GM12878 (cell line): ENCODE measurements around the gene ELOA. TPM values are rescaled to one million over a fixed set of nuclear protein-coding genes. Genes with fewer than 3 reads are reported as not detected.

Experiments used
- ATAC-seq: fragments of 200-7000 bp; cut with Tn5 transposase; 3 replicates; pipeline ENCODE4 v1.9.1; 2020; ENCODE audit warnings: mild to moderate bottlenecking, moderate library complexity
- BruUV-seq: library from RNA; stranded (reverse); fragments of 400-500 nt; replicated peaks from 2 replicates; lab custom pipeline; 2021; lab: Mats Ljungman, UMichigan
- CTCF ChIA-PET: fragments of 300-600 bp; sonication (Branson Sonifier 250); formaldehyde crosslinking; extraction: SDS; loops from one replicate; lab custom pipeline; 2021; ENCODE audit warnings: inconsistent platforms; lab: Yijun Ruan, JAX
- POLR2A ChIA-PET: fragments of 350-600 bp; formaldehyde crosslinking; extraction: SDS; loops from one replicate; lab custom pipeline; 2021; ENCODE audit warnings: inconsistent platforms; lab: Charles Lee
- RAD21 ChIA-PET: fragments of 300-600 bp; sonication (Branson Sonifier 250); formaldehyde crosslinking; loops from one replicate; lab custom pipeline; 2023; ENCODE audit warnings: antibody characterized with exemption; ENCODE audit not compliant: unreplicated experiment; lab: Charles Lee
- SMC1A ChIA-PET: fragments of 300-600 bp; sonication (Branson Sonifier 250); formaldehyde crosslinking; loops from one replicate; lab custom pipeline; 2023; ENCODE audit not compliant: unreplicated experiment, uncharacterized antibody; lab: Charles Lee
- DNase-seq: peaks from one replicate; pipeline ENCODE4 v3.0.0-alpha.2; 2011; ENCODE audit warnings: low read depth, low spot score
- FAIRE-seq: peaks from 3 replicates; lab custom pipeline; 2011; peaks lifted over from hg19 to GRCh38; lab: Jason Lieb, UNC
- H2AFZ ChIP-seq: 2 replicates; pipeline ENCODE4 v1.6.0; 2011; ENCODE audit warnings: low read depth, low read length, control low read depth; ENCODE audit not compliant: control insufficient read depth
- H3K27ac ChIP-seq: 2 replicates; pipeline ENCODE4 v1.5.1; 2011; ENCODE audit warnings: control low read depth; ENCODE audit not compliant: control insufficient read depth, insufficient read depth
- H3K27me3 ChIP-seq, 2 experiments: replicated peaks in 1 of 2; 2 replicates each; pipeline versions ENCODE4 v1.6.0 to v1.6.1; 2011; ENCODE audit warnings: low read length in 1 of 2; ENCODE audit not compliant: control insufficient read depth in 2 of 2, insufficient read depth in 2 of 2
- H3K36me3 ChIP-seq, 2 experiments: 2 replicates each; pipeline ENCODE4 v1.5.1; 2011; ENCODE audit warnings: low read length in 1 of 2; ENCODE audit not compliant: control insufficient read depth in 2 of 2, insufficient read depth in 2 of 2
- H3K4me1 ChIP-seq: 2 replicates; pipeline ENCODE4 v1.6.1; 2011; ENCODE audit warnings: mild to moderate bottlenecking, low read length, moderate library complexity, mixed read lengths; ENCODE audit not compliant: control insufficient read depth, insufficient read depth
- H3K4me2 ChIP-seq: 2 replicates; pipeline ENCODE4 v1.6.0; 2011; ENCODE audit warnings: control low read depth; ENCODE audit not compliant: control insufficient read depth, insufficient read depth
- H3K4me3 ChIP-seq: fragments of 200-600 bp; sonication (generic); 2 replicates; pipeline ENCODE4 v1.5.1; 2016
- H3K79me2 ChIP-seq: 2 replicates; pipeline ENCODE4 v1.6.0; 2011; ENCODE audit warnings: low read length; ENCODE audit not compliant: control insufficient read depth, insufficient read depth
- H3K9ac ChIP-seq: 2 replicates; pipeline ENCODE4 v1.8.0; 2011; ENCODE audit warnings: low read length, control low read depth, mixed read lengths; ENCODE audit not compliant: control insufficient read depth, insufficient read depth
- H3K9me3 ChIP-seq: replicated peaks from 3 replicates; pipeline ENCODE4 v1.5.1; 2011; ENCODE audit warnings: mild to moderate bottlenecking, low read length; ENCODE audit not compliant: control insufficient read depth, insufficient read depth
- H4K20me1 ChIP-seq: 2 replicates; pipeline ENCODE4 v1.6.0; 2011; ENCODE audit not compliant: control insufficient read depth, insufficient read depth
- ATF7 ChIP-seq: fragments of 450-650 bp; IDR thresholded peaks from 2 replicates; pipeline ENCODE4 v1.6.1; 2016; ENCODE audit warnings: low read depth, mild to moderate bottlenecking
- CBFB ChIP-seq: IDR thresholded peaks from 2 replicates; pipeline ENCODE4 v1.6.1; 2016; ENCODE audit warnings: antibody characterized with exemption, low read depth
- EED ChIP-seq: sonication (generic); IDR thresholded peaks from 2 replicates; pipeline ENCODE4 v1.6.1; 2016; ENCODE audit warnings: antibody characterized with exemption, low read depth
- ESRRA ChIP-seq: IDR thresholded peaks from 2 replicates; pipeline ENCODE4 v1.6.1; 2012; ENCODE audit warnings: mild to moderate bottlenecking, low read length, improper control_type of control experiment
- HDAC6 ChIP-seq: fragments of 200-600 bp; sonication (generic); IDR thresholded peaks from one replicate; pipeline ENCODE4 v1.8.0; 2017; ENCODE audit warnings: antibody characterized with exemption; ENCODE audit not compliant: unreplicated experiment
- IKZF1 ChIP-seq: fragments of 450-650 bp; conservative IDR thresholded peaks from 2 replicates; pipeline ENCODE4 v1.6.1; 2017; ENCODE audit warnings: antibody characterized with exemption, mild to moderate bottlenecking
- IKZF2 ChIP-seq, 2 experiments: fragments of 450-650 bp; IDR thresholded peaks; 2 replicates each; pipeline ENCODE4 v1.6.1; 2017; ENCODE audit warnings: mild to moderate bottlenecking in 2 of 2, moderate library complexity in 2 of 2
- KDM1A ChIP-seq: fragments of 200-600 bp; sonication (generic); IDR thresholded peaks from 2 replicates; pipeline ENCODE4 v1.6.1; 2016; ENCODE audit warnings: borderline replicate concordance
- MEF2B ChIP-seq: fragments of 450-650 bp; IDR thresholded peaks from 2 replicates; pipeline ENCODE4 v1.6.1; 2018; ENCODE audit warnings: mild to moderate bottlenecking, moderate library complexity; ENCODE audit not compliant: partially characterized antibody, poor library complexity, severe bottlenecking
- YY1 ChIP-seq: IDR thresholded peaks from 2 replicates; pipeline ENCODE4 v1.6.1; 2011; ENCODE audit warnings: low read depth, mild to moderate bottlenecking, low read length
- WGBS: methylation state at CpG from one replicate; pipeline ENCODE4 v1.1.6; 2016; ENCODE audit warnings: low lambda C conversion rate; ENCODE audit not compliant: insufficient replicate concordance, insufficient coverage; ENCODE audit errors: missing lambda C conversion rate; 5-methylcytosine and 5-hydroxymethylcytosine counted together
- in situ Hi-C: fragments of 300-500 bp; cut with MboI; formaldehyde crosslinking; loops from 9 replicates; pipeline ENCODE4 v1.14.3; 2018; ENCODE audit warnings: mixed read lengths
- intact Hi-C: fragments of 100-400 bp; cut with micrococcal nuclease; formaldehyde crosslinking; loops from one replicate; pipeline ENCODE4 v1.14.2; 2022; ENCODE audit not compliant: unreplicated experiment
- polyA plus RNA-seq, 11 experiments: library from polyadenylated mRNA; depleted of rRNA in 4 of 11; unstranded in 6 of 11; stranded (reverse) in 5 of 11; fragments of >200 nt; fragmentation: Nextera tagmentation in 4 of 11; fragmentation: Illumina TruSeq in 1 of 11; extraction: Ambion mirVana in 4 of 11; extraction: Trizol in 1 of 11; gene quantifications; 1 replicate in 1 of 11; 2 replicates in 10 of 11; pipeline versions ENCODE4 v1.2.1 to v1.2.3, GENCODE V29; 2011 to 2016; ENCODE audit warnings: inconsistent platforms in 2 of 11, missing spikeins in 2 of 11, low read depth in 1 of 11
- total RNA-seq, 4 experiments: library from RNA; depleted of rRNA in 3 of 4; stranded (reverse); fragments of >200 nt in 3 of 4; fragmentation: Illumina TruSeq in 1 of 4; extraction: Trizol in 1 of 4; gene quantifications; 2 replicates each; pipeline versions ENCODE4 v1.2.1 to v1.2.3, GENCODE V29; 2013 to 2021
- TF ChIP-seq, protein P1 (sequence below), 3 experiments: IDR thresholded peaks in 2 of 3; conservative IDR thresholded peaks in 1 of 3; 2 replicates each; pipeline ENCODE4 v1.5.1; 2011; ENCODE audit warnings: low read depth in 3 of 3, low read length in 3 of 3, mild to moderate bottlenecking in 3 of 3, control low read depth in 2 of 3, moderate library complexity in 2 of 3, inconsistent platforms in 1 of 3, mixed read lengths in 1 of 3; ENCODE audit not compliant: control insufficient read depth in 2 of 3, insufficient read depth in 1 of 3; ENCODE audit errors: extremely low read depth in 1 of 3
- TF ChIP-seq, protein P2 (sequence below): fragments of 450-650 bp; formaldehyde crosslinking; IDR thresholded peaks from 2 replicates; pipeline ENCODE4 v1.4.0; 2022; ENCODE audit warnings: mild to moderate bottlenecking, moderate library complexity

ELOA gene
- total and polyA plus RNA-seq, 10 of the 15 experiments (the other 5 are each of a cell fraction or from before 2014, with no cell fraction given): 20.1 to 63.6 (median 39.8) TPM

DNA sequence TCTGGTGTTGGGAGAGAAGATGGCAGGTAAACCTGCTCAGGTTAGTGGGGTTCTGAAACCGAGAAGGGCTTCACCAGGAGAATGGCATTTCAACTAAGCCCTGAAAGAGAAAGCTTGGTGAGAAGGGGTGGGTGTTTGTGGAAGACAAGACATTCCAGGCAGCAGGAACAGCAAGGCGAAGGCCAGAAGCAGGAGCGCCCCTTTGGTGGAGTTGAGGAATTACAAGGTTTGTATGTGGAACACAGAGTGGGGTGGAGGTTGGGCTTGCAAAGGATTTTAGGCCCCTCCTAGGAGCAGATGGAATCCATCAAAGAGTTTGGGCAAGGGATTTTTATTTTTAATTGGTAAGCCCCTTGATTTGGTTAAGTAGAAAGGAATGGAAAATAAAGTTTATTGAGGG, 24.8 kb upstream of the ELOA start:
- Histone ChIP-seq H3K4me1 (peaks cover 42% of the 10 kb centered on the region), H3K9me3 (no peaks in the 10 kb centered on the region), H4K20me1 (no peaks in the 10 kb centered on the region), H3K27ac (peak overlapping the region; percentile 99), H2AFZ (no peak overlapping the region; the same call in 1 of the 2 replicates), H3K9ac (peak overlapping the region; percentile 51), H3K36me3 (no peaks in the 10 kb centered on the region; a peak in 1 of 4 replicates), H3K4me3 (0 out of 2 replicates have a peak overlapping the region, but pooled peaks have one; percentile 10), H3K27me3 (no peaks in the 10 kb centered on the region), H3K4me2 (peak overlapping the region; percentile 77), H3K79me2 (peaks cover 12% of the 10 kb centered on the region)
- FAIRE-seq (no peak), ATAC-seq (no peak), DNase-seq (no peak)
- SMC1A ChIA-PET: interaction anchor here (1.2 to 5.8 kb wide), 6 partner anchors 9 to 26 kb away, joined by 3 to 46 read pairs (median 6); partner anchors contain the start of gene RPL11
- 42% methylated on average over 3 of the region's 3 CpGs for WGBS
- BruUV-seq: no TSS peak
- RAD21 ChIA-PET: interaction anchor here (1.0 to 3.1 kb wide), 2 partner anchors 20 to 27 kb away, joined by 3 to 13 read pairs; partner anchors contain the start of gene RPL11
- TF ChIP-seq HDAC6 (no peak), YY1 (0 out of 2 replicates have a peak, but pooled peaks have one; percentile 10), MEF2B (no peak), ATF7 (no peak), ESRRA (no peak), IKZF2 (IDR thresholded peaks at IDR 0.05) (peak; percentile 75 to 83), CBFB (no peak), KDM1A (no peak), EED (peak; percentile 68; the same call in 1 of the 2 replicates), IKZF1 (peak; percentile 70)
- TF ChIP-seq, protein P1, sequence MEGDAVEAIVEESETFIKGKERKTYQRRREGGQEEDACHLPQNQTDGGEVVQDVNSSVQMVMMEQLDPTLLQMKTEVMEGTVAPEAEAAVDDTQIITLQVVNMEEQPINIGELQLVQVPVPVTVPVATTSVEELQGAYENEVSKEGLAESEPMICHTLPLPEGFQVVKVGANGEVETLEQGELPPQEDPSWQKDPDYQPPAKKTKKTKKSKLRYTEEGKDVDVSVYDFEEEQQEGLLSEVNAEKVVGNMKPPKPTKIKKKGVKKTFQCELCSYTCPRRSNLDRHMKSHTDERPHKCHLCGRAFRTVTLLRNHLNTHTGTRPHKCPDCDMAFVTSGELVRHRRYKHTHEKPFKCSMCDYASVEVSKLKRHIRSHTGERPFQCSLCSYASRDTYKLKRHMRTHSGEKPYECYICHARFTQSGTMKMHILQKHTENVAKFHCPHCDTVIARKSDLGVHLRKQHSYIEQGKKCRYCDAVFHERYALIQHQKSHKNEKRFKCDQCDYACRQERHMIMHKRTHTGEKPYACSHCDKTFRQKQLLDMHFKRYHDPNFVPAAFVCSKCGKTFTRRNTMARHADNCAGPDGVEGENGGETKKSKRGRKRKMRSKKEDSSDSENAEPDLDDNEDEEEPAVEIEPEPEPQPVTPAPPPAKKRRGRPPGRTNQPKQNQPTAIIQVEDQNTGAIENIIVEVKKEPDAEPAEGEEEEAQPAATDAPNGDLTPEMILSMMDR (IDR thresholded peaks at IDR 0.05 in 2 of 3, conservative IDR thresholded peaks at IDR 0.05 in 1 of 3; ENCODE audit: control insufficient read depth in 2 of 3, extremely low read depth in 1 of 3, insufficient read depth in 1 of 3, low read depth in 3 of 3, low read length in 3 of 3): peak; percentile 38 to 67 (median 54)
- TF ChIP-seq, protein P2, sequence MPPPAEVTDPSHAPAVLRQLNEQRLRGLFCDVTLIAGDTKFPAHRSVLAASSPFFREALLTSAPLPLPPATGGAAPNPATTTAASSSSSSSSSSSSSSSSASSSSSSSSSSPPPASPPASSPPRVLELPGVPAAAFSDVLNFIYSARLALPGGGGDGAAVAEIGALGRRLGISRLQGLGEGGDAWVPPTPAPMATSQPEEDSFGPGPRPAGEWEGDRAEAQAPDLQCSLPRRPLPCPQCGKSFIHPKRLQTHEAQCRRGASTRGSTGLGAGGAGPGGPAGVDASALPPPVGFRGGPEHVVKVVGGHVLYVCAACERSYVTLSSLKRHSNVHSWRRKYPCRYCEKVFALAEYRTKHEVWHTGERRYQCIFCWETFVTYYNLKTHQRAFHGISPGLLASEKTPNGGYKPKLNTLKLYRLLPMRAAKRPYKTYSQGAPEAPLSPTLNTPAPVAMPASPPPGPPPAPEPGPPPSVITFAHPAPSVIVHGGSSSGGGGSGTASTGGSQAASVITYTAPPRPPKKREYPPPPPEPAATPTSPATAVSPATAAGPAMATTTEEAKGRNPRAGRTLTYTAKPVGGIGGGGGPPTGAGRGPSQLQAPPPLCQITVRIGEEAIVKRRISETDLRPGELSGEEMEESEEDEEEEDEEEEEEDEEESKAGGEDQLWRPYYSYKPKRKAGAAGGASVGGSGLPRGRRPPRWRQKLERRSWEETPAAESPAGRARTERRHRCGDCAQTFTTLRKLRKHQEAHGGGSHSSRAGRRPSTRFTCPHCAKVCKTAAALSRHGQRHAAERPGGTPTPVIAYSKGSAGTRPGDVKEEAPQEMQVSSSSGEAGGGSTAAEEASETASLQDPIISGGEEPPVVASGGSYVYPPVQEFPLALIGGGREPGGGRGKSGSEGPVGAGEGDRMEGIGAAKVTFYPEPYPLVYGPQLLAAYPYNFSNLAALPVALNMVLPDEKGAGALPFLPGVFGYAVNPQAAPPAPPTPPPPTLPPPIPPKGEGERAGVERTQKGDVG: no peak
- CTCF ChIA-PET: interaction anchor here (0.6 to 4.1 kb wide), 13 partner anchors 9 to 84 kb away, joined by 3 to 27 read pairs (median 3); partner anchors contain the start of gene ELOA
- POLR2A ChIA-PET: interaction anchor here (1.0 to 5.6 kb wide), 4 partner anchors 8 to 26 kb away, joined by 3 to 29 read pairs (median 4); partner anchors contain the start of gene ELOA
- in situ Hi-C loops: no loop called here
- intact Hi-C loops: no loop called here
